Measurements from ENCODE around the gene CCR7.

DNA sequence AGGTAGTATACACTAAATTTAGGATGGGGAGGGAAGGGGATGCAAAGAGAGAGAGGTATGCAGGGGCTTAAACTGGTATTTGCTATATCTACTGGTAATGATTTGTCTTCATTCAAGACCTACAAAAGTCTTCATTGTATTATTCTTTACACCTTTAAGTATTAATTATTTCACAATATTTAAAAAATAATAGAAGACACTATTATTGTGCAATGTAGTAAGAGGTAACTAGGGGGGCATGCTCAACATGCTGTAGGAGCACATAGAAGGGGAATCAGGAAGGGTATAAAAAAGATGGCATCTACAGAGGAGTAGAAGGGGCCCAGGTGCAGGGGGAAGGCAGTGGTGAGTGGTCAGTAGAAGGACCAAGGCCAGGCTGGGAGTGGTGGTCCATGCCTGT is 14.9 kb upstream of the CCR7 start:
- TF ChIP-seq EZH2phosphoT487 (IDR thresholded peaks at IDR 0.05; ENCODE audit: low read length): no peak
- TF ChIP-seq, protein P1, sequence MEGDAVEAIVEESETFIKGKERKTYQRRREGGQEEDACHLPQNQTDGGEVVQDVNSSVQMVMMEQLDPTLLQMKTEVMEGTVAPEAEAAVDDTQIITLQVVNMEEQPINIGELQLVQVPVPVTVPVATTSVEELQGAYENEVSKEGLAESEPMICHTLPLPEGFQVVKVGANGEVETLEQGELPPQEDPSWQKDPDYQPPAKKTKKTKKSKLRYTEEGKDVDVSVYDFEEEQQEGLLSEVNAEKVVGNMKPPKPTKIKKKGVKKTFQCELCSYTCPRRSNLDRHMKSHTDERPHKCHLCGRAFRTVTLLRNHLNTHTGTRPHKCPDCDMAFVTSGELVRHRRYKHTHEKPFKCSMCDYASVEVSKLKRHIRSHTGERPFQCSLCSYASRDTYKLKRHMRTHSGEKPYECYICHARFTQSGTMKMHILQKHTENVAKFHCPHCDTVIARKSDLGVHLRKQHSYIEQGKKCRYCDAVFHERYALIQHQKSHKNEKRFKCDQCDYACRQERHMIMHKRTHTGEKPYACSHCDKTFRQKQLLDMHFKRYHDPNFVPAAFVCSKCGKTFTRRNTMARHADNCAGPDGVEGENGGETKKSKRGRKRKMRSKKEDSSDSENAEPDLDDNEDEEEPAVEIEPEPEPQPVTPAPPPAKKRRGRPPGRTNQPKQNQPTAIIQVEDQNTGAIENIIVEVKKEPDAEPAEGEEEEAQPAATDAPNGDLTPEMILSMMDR (IDR thresholded peaks at IDR 0.05; ENCODE audit: low read length): no peak
